ENCODE data around the gene RPH3AL. TPM values are rescaled to one million over a fixed set of nuclear protein-coding genes. Genes with fewer than 3 reads are reported as not detected.

The RPH3AL gene
- total RNA-seq, 4 donors from 2014 or later: 24.3 to 90.5 (median 47.2) TPM

- in situ Hi-C loops (cut with MboI; ENCODE audit: low pct_ligation_motif_present in 1 of 4, low pct_unique_long_range_greater_than_20kb in 1 of 4, low sequenced_read_pairs in 3 of 4): no loop called here
- H3K27ac ChIP-seq: peak overlapping the region; percentile 59 to 88 (median 83)
- intact Hi-C loops (cut with DNase I; ENCODE audit: low total_unique reads): loop anchor here (5.0 kb wide), 1 partner anchor 238 kb away; no protein-coding TSS in a partner anchor
- peaks cover 8 to 13% (median 11%) of the 10 kb centered on the region in 4 donors for H3K4me1 ChIP-seq
- no peak for TF ChIP-seq EP300 (IDR thresholded peaks at IDR 0.05; ENCODE audit: low read depth)
- TF ChIP-seq POLR2AphosphoS5 (IDR thresholded peaks at IDR 0.05): peak in 1 of 3 donors; percentile 7
- TF ChIP-seq CTCF (IDR thresholded peaks at IDR 0.05): no peak
- no peak for TF ChIP-seq POLR2A (IDR thresholded peaks at IDR 0.05)
- H3K4me3 ChIP-seq: peak overlapping the region; percentile 47 to 77 (median 66)
- no peaks in the 10 kb centered on the region for H3K9me3 ChIP-seq
- peaks cover 3% of the 10 kb centered on the region for H3K27me3 ChIP-seq
- peak; percentile 42 for DNase-seq
- H3K36me3 ChIP-seq: no peaks in the 10 kb centered on the region
- 0 to 1% methylated on average over 1 to 20 of the region's 70 CpGs for WGBS, 2 donors (ENCODE audit: low coverage in 1 of 2)
Measured at GRCh38 chr17:385178-385835, 32.7 kb upstream of the RPH3AL start.

GRCh38 chr17:384622-385177, 32.1 kb upstream of the RPH3AL start:
- no peak for DNase-seq
- H3K9me3 ChIP-seq: no peaks in the 10 kb centered on the region
- peak overlapping the region; percentile 59 to 88 (median 83) for H3K27ac ChIP-seq
- TF ChIP-seq CTCF (IDR thresholded peaks at IDR 0.05): no peak
- TF ChIP-seq POLR2AphosphoS5 (IDR thresholded peaks at IDR 0.05): no peak
- no peak for TF ChIP-seq POLR2A (IDR thresholded peaks at IDR 0.05)
- TF ChIP-seq EP300 (IDR thresholded peaks at IDR 0.05; ENCODE audit: low read depth): no peak
- peak overlapping the region; percentile 47 to 77 (median 66) for H3K4me3 ChIP-seq
- H3K4me1 ChIP-seq: peaks cover 8 to 13% (median 11%) of the 10 kb centered on the region in 4 donors
- 49 to 60% methylated on average over 7 to 29 of the region's 37 CpGs for WGBS, 2 donors (ENCODE audit: low coverage in 1 of 2)
- in situ Hi-C loops (cut with MboI; ENCODE audit: low pct_ligation_motif_present in 1 of 4, low pct_unique_long_range_greater_than_20kb in 1 of 4, low sequenced_read_pairs in 3 of 4): no loop called here
- intact Hi-C loops (cut with DNase I; ENCODE audit: low total_unique reads): loop anchor here (5.0 kb wide), 1 partner anchor 237 kb away; no protein-coding TSS in a partner anchor
- peaks cover 3% of the 10 kb centered on the region for H3K27me3 ChIP-seq
- H3K36me3 ChIP-seq: no peaks in the 10 kb centered on the region

GRCh38 chr17:383771-384621, 31.4 kb upstream of the RPH3AL start:
- intact Hi-C loops (cut with DNase I; ENCODE audit: low total_unique reads): no loop called here
- no peak for DNase-seq
- WGBS, 2 donors (ENCODE audit: low coverage in 1 of 2): 86 to 90% methylated on average over 12 to 19 of the region's 19 CpGs

More at GRCh38 chr17:383771-384621, 31.4 kb upstream of the RPH3AL start:
- H3K9me3 ChIP-seq: no peaks in the 10 kb centered on the region
- in situ Hi-C loops (cut with MboI; ENCODE audit: low pct_ligation_motif_present in 1 of 4, low pct_unique_long_range_greater_than_20kb in 1 of 4, low sequenced_read_pairs in 3 of 4): no loop called here
- H3K36me3 ChIP-seq: no peaks in the 10 kb centered on the region
- peaks cover 8 to 13% (median 11%) of the 10 kb centered on the region in 4 donors for H3K4me1 ChIP-seq
- no peak overlapping the region for H3K4me3 ChIP-seq
- H3K27me3 ChIP-seq: peaks cover 3% of the 10 kb centered on the region
- TF ChIP-seq CTCF (IDR thresholded peaks at IDR 0.05) (no peak), POLR2AphosphoS5 (IDR thresholded peaks at IDR 0.05) (no peak), EP300 (IDR thresholded peaks at IDR 0.05; ENCODE audit: low read depth) (no peak), POLR2A (IDR thresholded peaks at IDR 0.05) (no peak)
- peak overlapping the region in 2 of 4 donors; percentile 2 to 59 for H3K27ac ChIP-seq

Data from transverse colon (tissue), 4 donors.